ENCODE data around the gene APP. TPM values are rescaled to one million over a fixed set of nuclear protein-coding genes. Genes with fewer than 3 reads are reported as not detected.

The APP gene
- total and polyA plus RNA-seq, 7 donors, result 71.7 to 355 (median 270) TPM

GRCh38 chr21:26042181-26042876, 128.2 kb downstream of the APP start:
- Histone ChIP-seq H3K36me3 (no peaks in the 10 kb centered on the region), H3K27me3 (no peaks in the 10 kb centered on the region), H3K4me1 (no peaks in the 10 kb centered on the region), H3K4me3 (no peak overlapping the region), H3K27ac (no peak overlapping the region), H3K9me3 (no peaks in the 10 kb centered on the region)
- 87 to 91% methylated on average over 3 of the region's 3 CpGs for WGBS, 2 donors
- no peak for DNase-seq
- intact Hi-C loops (cut with DNase I), result no loop called here
- no peak for TF ChIP-seq POLR2AphosphoS5 (IDR thresholded peaks at IDR 0.05)
- TF ChIP-seq EP300 (IDR thresholded peaks at IDR 0.05), result no peak
- no peak for TF ChIP-seq POLR2A (IDR thresholded peaks at IDR 0.05)
- no peak for TF ChIP-seq CTCF (IDR thresholded peaks at IDR 0.05)

- WGBS, 2 donors, result 77 to 83% methylated on average over 3 of the region's 3 CpGs
- Histone ChIP-seq H3K27me3 (no peaks in the 10 kb centered on the region), H3K36me3 (no peaks in the 10 kb centered on the region), H3K4me3 (no peak overlapping the region), H3K4me1 (no peaks in the 10 kb centered on the region), H3K27ac (no peak overlapping the region), H3K9me3 (no peaks in the 10 kb centered on the region)
- TF ChIP-seq POLR2A (IDR thresholded peaks at IDR 0.05) (no peak), EP300 (IDR thresholded peaks at IDR 0.05) (no peak), POLR2AphosphoS5 (IDR thresholded peaks at IDR 0.05) (no peak)
- intact Hi-C loops (cut with DNase I), result no loop called here
- no peak for DNase-seq
These were observed 129.0 kb downstream of the APP start for GRCh38 chr21:26041431-26042180.

DNA sequence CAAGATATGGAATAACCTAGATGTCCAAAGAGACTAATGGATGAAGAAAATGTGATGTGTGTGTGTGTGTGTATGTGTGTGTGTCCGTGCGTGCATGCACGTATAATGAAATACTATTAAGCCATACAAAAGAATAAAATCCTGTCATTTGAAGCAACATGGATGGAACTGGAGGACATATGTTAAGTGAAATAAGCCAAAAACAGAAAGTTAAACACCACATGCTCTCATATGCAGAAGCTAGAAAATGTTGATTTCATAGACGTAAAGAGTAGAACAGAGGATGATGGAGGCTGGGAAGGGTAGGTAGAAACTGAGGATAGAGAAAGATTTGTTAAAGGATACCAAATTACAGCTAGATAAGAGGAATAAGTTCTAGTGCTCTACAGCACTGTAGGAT, 133.7 kb downstream of the APP start:
- no peak for DNase-seq
- Histone ChIP-seq H3K27ac (no peak overlapping the region), H3K4me1 (no peaks in the 10 kb centered on the region), H3K9me3 (no peaks in the 10 kb centered on the region), H3K27me3 (no peaks in the 10 kb centered on the region), H3K4me3 (no peak overlapping the region), H3K36me3 (peaks cover 0 to 7% (median 0%) of the 10 kb centered on the region in 4 donors)
- 95 to 97% methylated on average over 4 of the region's 4 CpGs for WGBS, 2 donors
- intact Hi-C loops (cut with DNase I), result no loop called here
- TF ChIP-seq EP300 (IDR thresholded peaks at IDR 0.05), result no peak
- no peak for TF ChIP-seq CTCF (IDR thresholded peaks at IDR 0.05)
- TF ChIP-seq POLR2A (IDR thresholded peaks at IDR 0.05), result no peak
- no peak for TF ChIP-seq POLR2AphosphoS5 (IDR thresholded peaks at IDR 0.05)

- H3K27me3 ChIP-seq, result no peaks in the 10 kb centered on the region
- H3K9me3 ChIP-seq, result no peaks in the 10 kb centered on the region
- H3K4me1 ChIP-seq, result peaks cover 0 to 11% (median 6%) of the 10 kb centered on the region in 4 donors
- TF ChIP-seq EP300 (IDR thresholded peaks at IDR 0.05) (no peak), CTCF (IDR thresholded peaks at IDR 0.05) (no peak), POLR2AphosphoS5 (IDR thresholded peaks at IDR 0.05) (no peak), POLR2A (IDR thresholded peaks at IDR 0.05) (no peak)
- H3K36me3 ChIP-seq, result peaks cover 0 to 7% (median 0%) of the 10 kb centered on the region in 4 donors
- intact Hi-C loops (cut with DNase I), result no loop called here
- no peak overlapping the region for H3K4me3 ChIP-seq
- WGBS, 2 donors, result 72 to 75% methylated on average over 2 of the region's 2 CpGs
- DNase-seq, result no peak
- H3K27ac ChIP-seq, result no peak overlapping the region
These were observed 138.3 kb downstream of the APP start for GRCh38 chr21:26032263-26032662.

- H3K9me3 ChIP-seq, result no peaks in the 10 kb centered on the region
- peaks cover 0 to 3% (median 0%) of the 10 kb centered on the region in 4 donors for H3K36me3 ChIP-seq
- TF ChIP-seq POLR2AphosphoS5 (IDR thresholded peaks at IDR 0.05) (no peak), POLR2A (IDR thresholded peaks at IDR 0.05) (no peak), EP300 (IDR thresholded peaks at IDR 0.05) (no peak), CTCF (IDR thresholded peaks at IDR 0.05) (no peak)
- H3K27me3 ChIP-seq, result no peaks in the 10 kb centered on the region
- H3K27ac ChIP-seq, result no peak overlapping the region
- WGBS, 2 donors, result 90 to 95% methylated on average over 4 of the region's 4 CpGs
- DNase-seq, result no peak
- intact Hi-C loops (cut with DNase I), result no loop called here
- peaks cover 0 to 34% (median 26%) of the 10 kb centered on the region in 4 donors for H3K4me1 ChIP-seq
- no peak overlapping the region for H3K4me3 ChIP-seq
These were observed 142.4 kb downstream of the APP start for GRCh38 chr21:26028183-26028582.
